ENCODE results near the gene RACK1.

The RACK1 gene

DNA sequence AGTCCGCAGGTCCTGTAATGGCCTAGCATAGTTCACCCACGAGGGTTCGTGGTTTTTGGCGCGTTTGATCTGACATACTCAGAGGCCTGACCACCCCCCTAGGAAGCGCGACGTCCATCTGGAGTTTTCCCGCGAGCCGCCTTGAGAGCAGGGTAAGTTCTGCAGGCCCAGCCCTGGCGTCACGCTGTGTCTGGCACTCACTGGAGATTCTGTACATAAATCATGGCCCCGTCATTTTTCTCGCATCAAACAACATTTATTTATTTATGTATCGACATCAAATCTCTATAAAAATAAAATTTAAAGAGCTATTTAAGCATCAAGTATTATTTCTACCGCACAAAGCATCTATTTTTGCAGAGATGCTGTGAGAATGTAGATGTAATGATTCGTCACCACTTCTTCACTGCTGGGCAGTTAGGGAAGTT is 21.1 kb downstream of the RACK1 start:
- no peak for TF ChIP-seq EZH2 (IDR thresholded peaks at IDR 0.05)
- peak; percentile 33 for TF ChIP-seq FOXP2 (optimal IDR thresholded peaks at IDR 0.05; ENCODE audit: control extremely low read depth, extremely low read length, insufficient read depth)
- Histone ChIP-seq H3K27ac (peak overlapping the region; percentile 93), H3K9ac (ENCODE audit: insufficient read length) (peak overlapping the region; percentile 96), H3K36me3 (ENCODE audit: insufficient read depth, low read length) (no peaks in the 10 kb centered on the region), H3K4me3 (peak overlapping the region; percentile 96), H3K9me3 (ENCODE audit: low read depth, low read length) (no peaks in the 10 kb centered on the region)
- no peak for DNase-seq (ENCODE audit: low read depth, low spot score)

- H3K4me3 ChIP-seq, result peak overlapping the region; percentile 96
- DNase-seq (ENCODE audit: low read depth, low spot score), result peak; percentile 91
- TF ChIP-seq FOXP2 (optimal IDR thresholded peaks at IDR 0.05; ENCODE audit: control extremely low read depth, extremely low read length, insufficient read depth), result no peak
- peak; percentile 48 for TF ChIP-seq POLR2AphosphoS5 (IDR thresholded peaks at IDR 0.05; ENCODE audit: borderline replicate concordance, low read depth, low read length)
- no peak for TF ChIP-seq EZH2 (IDR thresholded peaks at IDR 0.05)
- no peaks in the 10 kb centered on the region for H3K36me3 ChIP-seq (ENCODE audit: insufficient read depth, low read length)
- H3K27ac ChIP-seq, result peak overlapping the region; percentile 93
- no peaks in the 10 kb centered on the region for H3K9me3 ChIP-seq (ENCODE audit: low read depth, low read length)
- peak overlapping the region; percentile 96 for H3K9ac ChIP-seq (ENCODE audit: insufficient read length)
Measured at GRCh38 chr5:181221792-181222629, 21.7 kb downstream of the RACK1 start.

GRCh38 chr5:181221105-181221791 is 22.5 kb downstream of the RACK1 start:
- Histone ChIP-seq H3K27ac (peak overlapping the region; percentile 93), H3K9ac (ENCODE audit: insufficient read length) (no peak overlapping the region), H3K36me3 (ENCODE audit: insufficient read depth, low read length) (no peaks in the 10 kb centered on the region), H3K9me3 (ENCODE audit: low read depth, low read length) (no peaks in the 10 kb centered on the region), H3K4me3 (peak overlapping the region; percentile 96)
- TF ChIP-seq EZH2 (IDR thresholded peaks at IDR 0.05) (no peak), POLR2AphosphoS5 (IDR thresholded peaks at IDR 0.05; ENCODE audit: borderline replicate concordance, low read depth, low read length) (no peak), FOXP2 (optimal IDR thresholded peaks at IDR 0.05; ENCODE audit: control extremely low read depth, extremely low read length, insufficient read depth) (no peak)
- no peak for DNase-seq (ENCODE audit: low read depth, low spot score)

- H3K27ac ChIP-seq, result no peak overlapping the region
- no peak for DNase-seq (ENCODE audit: low read depth, low spot score)
- no peaks in the 10 kb centered on the region for H3K9me3 ChIP-seq (ENCODE audit: low read depth, low read length)
- TF ChIP-seq EZH2 (IDR thresholded peaks at IDR 0.05), result no peak
- TF ChIP-seq FOXP2 (optimal IDR thresholded peaks at IDR 0.05; ENCODE audit: control extremely low read depth, extremely low read length, insufficient read depth), result no peak
- TF ChIP-seq POLR2AphosphoS5 (IDR thresholded peaks at IDR 0.05; ENCODE audit: borderline replicate concordance, low read depth, low read length), result no peak
- no peak overlapping the region for H3K9ac ChIP-seq (ENCODE audit: insufficient read length)
- no peaks in the 10 kb centered on the region for H3K36me3 ChIP-seq (ENCODE audit: insufficient read depth, low read length)
- no peak overlapping the region for H3K4me3 ChIP-seq
Measured at GRCh38 chr5:181220178-181220515, 23.6 kb downstream of the RACK1 start.

DNA sequence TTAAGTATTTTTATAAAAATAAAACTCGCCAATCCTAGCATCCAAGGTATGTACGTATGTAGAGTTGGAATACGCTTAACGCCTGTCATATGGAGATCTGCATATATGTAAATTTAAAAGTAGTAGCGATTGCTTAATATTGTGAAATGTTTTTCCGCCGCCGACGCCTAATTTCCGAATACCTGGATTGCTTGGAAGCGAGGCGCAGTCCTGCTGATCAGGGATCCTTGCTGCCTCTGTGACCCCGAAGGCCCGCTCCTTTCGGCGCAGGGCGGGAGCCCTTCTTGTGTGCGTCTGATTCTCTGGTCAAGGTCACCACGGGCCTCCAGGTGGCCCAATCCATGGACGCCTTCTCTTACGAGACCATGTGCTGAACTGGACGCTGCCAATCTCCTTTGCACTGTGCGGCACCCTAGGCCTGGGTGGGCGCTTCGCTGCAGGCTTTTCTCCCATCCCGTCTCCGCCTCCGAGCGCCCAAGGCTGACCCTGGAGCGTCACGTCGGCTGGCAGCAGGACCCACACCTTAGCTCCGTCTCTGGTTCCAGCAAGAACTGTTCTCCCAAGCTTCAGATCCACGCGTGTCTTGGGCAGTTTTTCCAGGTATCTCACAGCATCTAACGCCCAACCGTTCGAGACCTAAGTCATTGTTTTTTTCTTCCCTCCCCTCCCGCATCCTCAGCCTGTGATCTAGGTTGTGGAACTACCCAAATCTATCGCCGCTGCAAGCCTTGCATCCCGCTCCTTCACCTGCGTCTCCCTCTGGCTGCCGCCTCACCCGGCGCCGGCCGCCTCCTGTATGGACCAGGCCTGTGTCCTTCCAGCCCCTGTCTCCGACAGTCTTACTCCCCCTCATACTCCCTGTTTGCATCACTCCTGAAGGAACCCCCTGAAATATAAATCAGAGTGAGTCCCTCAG is 24.2 kb downstream of the RACK1 start:
- no peak overlapping the region for H3K4me3 ChIP-seq
- no peak overlapping the region for H3K9ac ChIP-seq (ENCODE audit: insufficient read length)
- TF ChIP-seq FOXP2 (optimal IDR thresholded peaks at IDR 0.05; ENCODE audit: control extremely low read depth, extremely low read length, insufficient read depth), result no peak
- TF ChIP-seq EZH2 (IDR thresholded peaks at IDR 0.05), result no peak
- TF ChIP-seq POLR2AphosphoS5 (IDR thresholded peaks at IDR 0.05; ENCODE audit: borderline replicate concordance, low read depth, low read length), result no peak

DNA sequence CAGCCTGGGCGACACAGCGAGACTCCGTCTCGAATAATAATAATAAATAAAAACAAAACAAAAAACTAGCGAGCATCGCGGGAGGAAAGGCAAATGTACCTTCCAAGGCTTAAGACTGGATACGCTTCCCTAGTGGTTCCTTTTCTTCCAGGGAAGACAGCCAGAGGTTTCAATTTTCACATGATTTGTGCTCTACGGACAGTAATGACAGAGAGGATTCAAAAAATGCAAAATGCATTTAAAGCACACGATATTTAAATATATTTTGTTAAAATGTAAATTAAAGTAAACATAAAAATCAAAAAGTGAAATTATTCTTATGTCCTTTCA is 24.9 kb downstream of the RACK1 start:
- no peak for TF ChIP-seq EZH2 (IDR thresholded peaks at IDR 0.05)
- no peak for TF ChIP-seq POLR2AphosphoS5 (IDR thresholded peaks at IDR 0.05; ENCODE audit: borderline replicate concordance, low read depth, low read length)
- TF ChIP-seq FOXP2 (optimal IDR thresholded peaks at IDR 0.05; ENCODE audit: control extremely low read depth, extremely low read length, insufficient read depth), result no peak
- no peaks in the 10 kb centered on the region for H3K9me3 ChIP-seq (ENCODE audit: low read depth, low read length)
- no peak overlapping the region for H3K9ac ChIP-seq (ENCODE audit: insufficient read length)
- H3K4me3 ChIP-seq, result peak overlapping the region; percentile 87
- no peaks in the 10 kb centered on the region for H3K36me3 ChIP-seq (ENCODE audit: insufficient read depth, low read length)
- H3K27ac ChIP-seq, result no peak overlapping the region
- DNase-seq (ENCODE audit: low read depth, low spot score), result no peak

More for the DNA sequence above, 24.2 kb downstream of the RACK1 start:
- no peaks in the 10 kb centered on the region for H3K9me3 ChIP-seq (ENCODE audit: low read depth, low read length)
- H3K36me3 ChIP-seq (ENCODE audit: insufficient read depth, low read length), result no peaks in the 10 kb centered on the region
- no peak overlapping the region for H3K27ac ChIP-seq
- DNase-seq (ENCODE audit: low read depth, low spot score), result no peak

DNA sequence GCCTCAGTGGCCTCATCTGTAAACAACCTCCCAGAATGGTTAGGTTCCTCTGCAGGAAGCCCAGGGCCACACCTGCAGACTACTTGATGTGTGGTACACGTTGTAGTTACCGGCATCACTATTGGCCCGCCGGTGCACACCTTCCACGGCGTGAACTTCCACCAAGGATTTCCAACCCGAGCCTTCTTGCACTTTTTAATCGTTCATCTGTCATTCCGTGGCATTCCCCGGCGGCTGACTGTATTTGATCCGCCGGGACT is 26.0 kb downstream of the RACK1 start:
- Histone ChIP-seq H3K27ac (peak overlapping the region; percentile 23; the same call in 1 of the 2 replicates), H3K36me3 (ENCODE audit: insufficient read depth, low read length) (no peaks in the 10 kb centered on the region), H3K4me3 (peak overlapping the region; percentile 87), H3K9me3 (ENCODE audit: low read depth, low read length) (no peaks in the 10 kb centered on the region), H3K9ac (ENCODE audit: insufficient read length) (no peak overlapping the region)
- DNase-seq (ENCODE audit: low read depth, low spot score), result no peak
- TF ChIP-seq EZH2 (IDR thresholded peaks at IDR 0.05) (no peak), POLR2AphosphoS5 (IDR thresholded peaks at IDR 0.05; ENCODE audit: borderline replicate concordance, low read depth, low read length) (no peak), FOXP2 (optimal IDR thresholded peaks at IDR 0.05; ENCODE audit: control extremely low read depth, extremely low read length, insufficient read depth) (no peak)
